ENCODE measurements around the gene FOXA3. TPM values are rescaled to one million over a fixed set of nuclear protein-coding genes. Genes with fewer than 3 reads are reported as not detected.

The FOXA3 gene
- total RNA-seq, 1 donor from 2014 or later, result 1.0 TPM

DNA sequence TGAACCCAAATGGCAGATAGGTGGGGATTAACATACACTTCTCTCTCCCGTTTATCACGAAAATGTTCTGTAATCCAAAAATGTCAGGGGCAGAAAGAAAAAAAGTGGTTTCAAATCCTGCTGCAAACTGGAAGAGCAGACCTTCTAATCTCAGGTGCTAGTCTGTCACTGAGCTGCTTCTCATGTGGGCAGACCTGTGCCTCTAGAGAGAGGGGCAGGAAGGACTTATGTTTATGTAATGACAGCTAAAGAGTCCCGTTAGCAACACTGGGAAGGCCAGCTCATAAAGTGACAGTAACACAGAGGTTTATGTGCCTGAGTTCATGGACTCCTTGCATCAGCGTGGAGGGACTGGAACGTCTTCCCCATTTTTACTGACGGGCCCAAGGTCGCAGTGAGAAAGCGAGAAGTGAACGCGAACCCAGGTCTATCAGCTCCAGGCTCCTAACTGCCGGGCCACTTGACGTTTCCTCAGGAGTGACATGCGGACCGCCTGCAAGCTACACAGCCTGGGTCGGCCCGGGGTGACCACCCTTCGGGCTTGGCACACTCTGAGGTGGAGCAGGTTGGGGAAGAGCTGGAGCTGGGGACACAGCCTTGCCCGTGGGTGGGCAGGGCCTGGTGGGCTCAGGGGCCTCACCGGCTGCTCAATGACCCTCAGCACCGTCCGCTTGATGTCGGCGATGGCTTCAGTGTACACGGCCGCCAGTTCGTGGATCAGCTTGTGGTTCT is 39.4 kb upstream of the FOXA3 start:
- peaks cover 7% of the 10 kb centered on the region for H3K27me3 Mint-ChIP-seq (ENCODE audit: unreplicated experiment)
- H3K27ac Mint-ChIP-seq (ENCODE audit: unreplicated experiment), result peak overlapping the region; percentile 7
- peaks cover 15% of the 10 kb centered on the region for H3K4me1 Mint-ChIP-seq (ENCODE audit: low read depth, unreplicated experiment)
- H3K9me3 Mint-ChIP-seq (ENCODE audit: unreplicated experiment), result peaks cover 2% of the 10 kb centered on the region
- H3K4me3 Mint-ChIP-seq (ENCODE audit: unreplicated experiment), result no peak overlapping the region
- no peak for DNase-seq
- H3K36me3 Mint-ChIP-seq (ENCODE audit: unreplicated experiment), result no peaks in the 10 kb centered on the region
- TF ChIP-seq, protein P1, sequence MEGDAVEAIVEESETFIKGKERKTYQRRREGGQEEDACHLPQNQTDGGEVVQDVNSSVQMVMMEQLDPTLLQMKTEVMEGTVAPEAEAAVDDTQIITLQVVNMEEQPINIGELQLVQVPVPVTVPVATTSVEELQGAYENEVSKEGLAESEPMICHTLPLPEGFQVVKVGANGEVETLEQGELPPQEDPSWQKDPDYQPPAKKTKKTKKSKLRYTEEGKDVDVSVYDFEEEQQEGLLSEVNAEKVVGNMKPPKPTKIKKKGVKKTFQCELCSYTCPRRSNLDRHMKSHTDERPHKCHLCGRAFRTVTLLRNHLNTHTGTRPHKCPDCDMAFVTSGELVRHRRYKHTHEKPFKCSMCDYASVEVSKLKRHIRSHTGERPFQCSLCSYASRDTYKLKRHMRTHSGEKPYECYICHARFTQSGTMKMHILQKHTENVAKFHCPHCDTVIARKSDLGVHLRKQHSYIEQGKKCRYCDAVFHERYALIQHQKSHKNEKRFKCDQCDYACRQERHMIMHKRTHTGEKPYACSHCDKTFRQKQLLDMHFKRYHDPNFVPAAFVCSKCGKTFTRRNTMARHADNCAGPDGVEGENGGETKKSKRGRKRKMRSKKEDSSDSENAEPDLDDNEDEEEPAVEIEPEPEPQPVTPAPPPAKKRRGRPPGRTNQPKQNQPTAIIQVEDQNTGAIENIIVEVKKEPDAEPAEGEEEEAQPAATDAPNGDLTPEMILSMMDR (IDR thresholded peaks at IDR 0.05; ENCODE audit: partially characterized antibody, unreplicated experiment), result no peak

DNA sequence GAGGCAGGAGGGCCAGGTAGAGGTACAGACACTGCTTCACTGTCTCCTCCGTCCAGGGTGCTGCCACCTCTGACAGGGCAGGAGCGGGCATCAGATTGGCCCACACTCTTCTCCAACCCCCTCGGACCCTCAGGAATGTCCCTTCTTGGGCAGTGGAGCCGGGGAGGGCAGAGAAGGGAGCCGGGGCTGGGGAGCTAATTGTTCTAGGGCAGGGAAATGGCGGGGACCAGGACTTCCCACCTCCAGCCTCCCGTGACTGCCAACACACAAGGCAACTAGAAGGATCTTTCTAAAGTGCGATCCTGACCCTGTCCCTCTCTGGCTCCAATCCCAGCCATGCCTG is 38.9 kb upstream of the FOXA3 start:
- H3K27ac Mint-ChIP-seq (ENCODE audit: unreplicated experiment), result peak overlapping the region; percentile 28
- no peak overlapping the region for H3K4me3 Mint-ChIP-seq (ENCODE audit: unreplicated experiment)
- peaks cover 2% of the 10 kb centered on the region for H3K9me3 Mint-ChIP-seq (ENCODE audit: unreplicated experiment)
- TF ChIP-seq, protein P1 (IDR thresholded peaks at IDR 0.05; ENCODE audit: partially characterized antibody, unreplicated experiment), result no peak
- no peak for DNase-seq
- peaks cover 7% of the 10 kb centered on the region for H3K27me3 Mint-ChIP-seq (ENCODE audit: unreplicated experiment)
- H3K4me1 Mint-ChIP-seq (ENCODE audit: low read depth, unreplicated experiment), result peaks cover 15% of the 10 kb centered on the region
- no peaks in the 10 kb centered on the region for H3K36me3 Mint-ChIP-seq (ENCODE audit: unreplicated experiment)

DNA sequence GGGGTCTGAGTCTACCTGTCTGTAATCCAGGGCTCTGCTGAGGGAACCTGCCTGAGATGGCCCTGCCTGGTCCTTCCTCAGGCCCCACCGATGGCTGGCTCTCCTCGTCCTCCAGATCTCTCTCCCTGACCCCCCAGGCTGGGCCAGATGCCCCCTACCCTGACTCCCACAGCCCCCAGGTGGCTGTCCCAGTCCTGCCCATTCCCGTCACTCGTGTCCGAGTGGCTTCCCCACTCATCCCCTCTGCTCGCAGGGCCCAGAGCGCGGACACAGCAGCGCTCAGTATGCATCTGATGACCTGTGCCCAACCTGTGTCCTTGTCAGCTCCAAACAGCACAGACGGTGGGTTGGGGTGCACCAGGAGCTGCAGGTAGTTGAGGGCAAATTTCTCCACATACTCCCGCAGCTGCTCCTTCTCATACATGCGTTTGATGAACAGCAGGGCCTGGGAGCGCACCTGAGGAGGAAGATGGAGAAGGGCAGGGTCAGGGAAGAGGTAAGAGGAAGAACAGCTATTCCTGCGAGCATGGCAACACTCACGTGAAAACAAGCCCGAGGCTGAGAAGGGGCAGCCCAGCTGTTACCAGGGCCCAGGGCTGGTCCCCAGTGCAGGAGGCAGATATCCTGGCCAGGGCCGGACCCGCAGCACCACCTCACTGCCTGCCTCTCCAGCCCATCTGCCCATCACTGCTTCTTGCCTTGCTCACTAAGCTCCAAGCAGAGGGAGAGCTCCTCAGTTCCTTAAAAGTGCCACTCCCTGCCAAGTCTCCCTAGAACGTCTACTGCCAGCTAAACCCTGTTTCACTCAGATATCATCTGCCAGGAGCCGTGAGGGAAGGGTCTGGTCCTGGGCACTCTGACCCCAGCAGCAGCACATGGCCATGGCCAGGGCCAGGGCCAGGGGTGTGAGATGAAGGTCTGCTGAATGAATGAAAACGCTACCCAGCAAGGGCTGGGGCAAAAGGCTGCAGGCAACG is 37.9 kb upstream of the FOXA3 start:
- Mint-ChIP-seq H3K9me3 (ENCODE audit: unreplicated experiment) (peaks cover 2% of the 10 kb centered on the region), H3K4me1 (ENCODE audit: low read depth, unreplicated experiment) (peaks cover 15% of the 10 kb centered on the region), H3K36me3 (ENCODE audit: unreplicated experiment) (no peaks in the 10 kb centered on the region), H3K27ac (ENCODE audit: unreplicated experiment) (peak overlapping the region; percentile 55), H3K4me3 (ENCODE audit: unreplicated experiment) (no peak overlapping the region), H3K27me3 (ENCODE audit: unreplicated experiment) (peaks cover 7% of the 10 kb centered on the region)
- no peak for DNase-seq
- TF ChIP-seq, protein P1 (IDR thresholded peaks at IDR 0.05; ENCODE audit: partially characterized antibody, unreplicated experiment), result no peak

DNA sequence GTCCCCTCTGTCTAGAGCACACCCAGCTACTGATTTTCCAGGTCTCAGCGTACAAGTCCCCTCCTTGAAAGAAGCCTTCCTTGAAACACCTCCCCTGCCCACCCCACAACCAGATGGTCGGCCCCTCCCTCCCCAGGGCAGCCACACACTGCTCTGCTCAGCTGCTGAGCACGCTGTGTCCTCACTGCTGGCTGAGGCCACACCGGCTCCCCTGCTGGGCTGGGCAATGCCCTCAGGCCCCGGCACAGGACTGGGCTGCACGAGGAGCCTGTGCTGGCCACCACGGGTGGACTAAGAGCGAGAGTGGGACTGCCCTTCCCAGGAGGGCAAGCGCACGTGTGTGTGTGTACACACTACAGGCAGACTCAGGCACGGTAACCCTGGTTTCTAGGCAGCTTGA is 37.2 kb upstream of the FOXA3 start:
- H3K27ac Mint-ChIP-seq (ENCODE audit: unreplicated experiment), result peak overlapping the region; percentile 57
- H3K9me3 Mint-ChIP-seq (ENCODE audit: unreplicated experiment), result peaks cover 2% of the 10 kb centered on the region
- peaks cover 15% of the 10 kb centered on the region for H3K4me1 Mint-ChIP-seq (ENCODE audit: low read depth, unreplicated experiment)
- DNase-seq, result peak; percentile 50
- no peak overlapping the region for H3K4me3 Mint-ChIP-seq (ENCODE audit: unreplicated experiment)
- no peaks in the 10 kb centered on the region for H3K36me3 Mint-ChIP-seq (ENCODE audit: unreplicated experiment)
- TF ChIP-seq, protein P1 (IDR thresholded peaks at IDR 0.05; ENCODE audit: partially characterized antibody, unreplicated experiment), result no peak
- H3K27me3 Mint-ChIP-seq (ENCODE audit: unreplicated experiment), result peaks cover 7% of the 10 kb centered on the region

All from glutamatergic neuron (in vitro differentiated cells).